ENCODE results near the gene CAPN5.

GRCh38 chr11:77143405-77144020 lies 76.7 kb downstream of the CAPN5 start:
- TF ChIP-seq EZH2phosphoT487 (IDR thresholded peaks at IDR 0.05; ENCODE audit: low read depth) (no peak), CTCF (IDR thresholded peaks at IDR 0.05; ENCODE audit: low read depth, low read length) (no peak)

Data from OCI-LY3 (cell line).